GM18907 (cell line): ENCODE measurements around the gene TMEM190.
A peak's percentile ranks its signal among the peaks of the same experiment; 100 is the strongest.
"Not testable (repeated sequence)": the region's sequence is repeated elsewhere in the genome, so short reads cannot be mapped to it uniquely, and the experiment has no call there.

Source experiments
- ATAC-seq: cut with Tn5 transposase; IDR thresholded peaks from one replicate; pipeline ENCODE4 v1.9.1; 2021; ENCODE audit warnings: mild to moderate bottlenecking, moderate library complexity; ENCODE audit not compliant: unreplicated experiment

TMEM190 gene

DNA sequence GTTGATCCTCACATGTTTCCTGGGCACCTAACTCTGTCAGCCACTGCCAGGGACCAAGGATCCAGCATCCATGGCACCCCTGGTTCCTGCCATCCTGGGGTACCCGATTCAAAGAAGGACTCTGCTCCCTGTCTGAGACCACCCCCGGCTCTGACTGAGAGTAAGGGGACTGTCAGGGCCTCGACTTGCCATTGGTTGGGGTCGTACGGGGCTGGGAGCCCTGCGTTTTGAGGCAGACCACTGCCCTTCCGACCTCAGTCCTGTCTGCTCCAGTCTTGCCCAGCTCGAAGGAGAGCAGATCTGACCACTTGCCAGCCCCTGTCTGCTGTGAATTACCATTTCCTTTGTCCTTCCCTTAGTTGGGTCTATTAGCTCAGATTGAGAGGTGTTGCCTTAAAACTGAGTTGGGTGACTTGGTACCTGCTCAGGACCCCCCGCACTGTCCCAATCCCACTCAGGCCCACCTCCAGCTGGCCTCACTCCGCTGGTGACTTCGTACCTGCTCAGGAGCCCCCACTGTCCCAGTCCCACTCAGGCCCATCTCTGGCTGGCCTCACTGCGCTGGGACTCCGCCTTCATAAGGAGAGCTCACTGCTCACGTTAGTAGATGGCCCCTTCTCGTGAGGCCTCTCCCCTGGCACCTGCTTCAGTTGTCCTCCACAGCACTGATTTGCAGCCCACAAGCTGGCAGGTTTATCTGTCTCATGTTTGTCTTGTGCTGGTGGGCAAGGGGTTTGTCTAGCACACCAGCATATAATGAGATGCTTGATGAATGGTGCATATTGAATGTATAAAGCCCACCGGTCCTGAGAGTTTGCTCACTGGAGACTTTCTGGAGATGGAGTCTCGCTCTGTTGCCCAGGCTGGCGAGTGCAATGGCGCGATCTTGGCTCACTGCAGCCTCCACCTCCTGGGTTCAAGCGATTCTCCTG is 13.0 kb downstream of the TMEM190 start:
- no peak for ATAC-seq

DNA sequence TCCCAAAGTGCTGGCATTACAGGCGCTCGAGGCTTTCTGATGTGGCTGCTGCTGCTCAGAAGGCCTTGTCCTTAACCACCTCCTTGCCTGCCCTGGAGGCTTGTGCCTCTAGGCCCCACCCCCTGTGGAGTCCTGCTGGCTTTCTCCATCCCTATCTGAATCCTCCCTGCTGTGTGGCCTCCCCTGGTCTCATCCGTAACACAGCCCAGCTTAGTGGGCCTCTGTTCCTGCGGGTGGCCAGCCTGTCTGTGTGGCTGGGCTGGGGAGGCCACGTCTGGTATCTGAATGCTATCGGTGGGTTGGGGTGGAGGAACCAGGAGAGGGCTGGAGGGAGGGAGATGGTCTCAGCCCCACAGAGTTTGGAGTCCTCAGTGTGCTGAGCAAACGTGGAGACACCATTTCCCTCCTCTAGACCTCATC is 13.8 kb downstream of the TMEM190 start:
- ATAC-seq, result no peak

- no peak for ATAC-seq
These were observed 14.6 kb downstream of the TMEM190 start for GRCh38 chr19:55391191-55391670.

DNA sequence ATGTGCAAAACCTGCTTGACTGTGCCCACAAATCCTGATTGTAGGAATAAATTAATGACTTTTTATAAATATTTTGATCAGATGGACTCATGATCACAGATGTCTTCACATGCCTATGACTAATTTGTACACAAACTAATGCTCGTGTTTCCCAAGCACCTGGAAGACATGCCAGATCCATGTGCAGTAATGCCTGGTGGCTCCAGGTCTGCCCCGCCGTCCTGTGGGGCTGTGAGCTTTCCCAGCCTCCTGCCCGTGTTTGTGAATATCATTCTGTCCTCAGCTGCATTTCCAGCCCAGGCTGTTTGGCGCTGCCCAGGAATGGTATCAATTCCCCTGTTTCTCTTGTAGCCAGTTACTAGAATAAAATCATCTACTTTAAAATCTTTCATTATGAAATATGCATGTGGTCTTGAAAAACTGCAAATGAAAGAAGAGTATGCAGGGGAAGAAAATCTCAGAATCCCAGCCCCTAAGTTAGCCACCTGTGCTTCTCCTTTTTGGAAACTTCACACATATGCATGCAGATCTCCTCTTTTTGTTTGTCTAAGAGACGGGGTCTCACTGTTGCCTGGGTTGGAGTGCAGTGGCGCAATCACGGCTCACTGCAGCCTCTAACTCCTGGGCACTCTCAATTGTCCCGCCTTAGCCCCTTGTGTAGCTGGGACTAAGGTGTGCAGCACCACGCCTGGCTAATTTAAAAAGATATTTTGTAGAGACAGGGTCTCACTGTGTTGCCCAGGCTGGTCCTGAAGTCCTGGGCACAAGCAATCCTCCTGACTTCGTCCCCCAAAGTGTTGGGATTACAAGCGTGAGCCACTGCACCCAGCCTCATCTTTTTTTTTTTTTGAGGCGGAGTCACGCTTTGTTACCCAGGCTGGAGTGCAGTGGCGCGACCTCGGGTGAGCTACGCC is 15.3 kb downstream of the TMEM190 start:
- ATAC-seq, result no peak

GRCh38 chr19:55392820-55393761 is 16.5 kb downstream of the TMEM190 start:
- no peak for ATAC-seq

- ATAC-seq, result no peak
These were observed 21.7 kb downstream of the TMEM190 start for GRCh38 chr19:55398200-55398925.

GRCh38 chr19:55400281-55401087 is 23.9 kb downstream of the TMEM190 start:
- no peak for ATAC-seq

DNA sequence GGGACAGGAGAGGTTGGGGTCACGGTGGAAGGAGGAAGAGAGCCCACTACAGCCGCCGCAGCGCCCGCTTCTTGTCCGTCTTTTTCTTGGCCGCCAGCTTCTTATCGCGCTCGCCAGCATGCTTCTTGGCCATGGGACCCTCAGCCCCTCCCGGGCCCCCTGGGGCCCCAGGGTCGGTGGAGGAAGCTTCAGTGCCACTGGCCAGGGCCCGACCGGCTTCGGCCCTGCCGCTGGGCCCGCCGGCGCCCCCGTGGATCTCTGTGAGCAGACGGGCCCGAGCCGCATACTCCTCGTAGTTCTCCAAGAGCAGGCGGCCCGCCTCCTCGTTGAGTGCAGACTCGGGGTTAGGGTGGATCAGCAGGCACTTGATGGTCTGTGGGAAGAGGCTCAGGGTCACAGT is 24.8 kb downstream of the TMEM190 start:
- ATAC-seq, result not testable (repeated sequence)

DNA sequence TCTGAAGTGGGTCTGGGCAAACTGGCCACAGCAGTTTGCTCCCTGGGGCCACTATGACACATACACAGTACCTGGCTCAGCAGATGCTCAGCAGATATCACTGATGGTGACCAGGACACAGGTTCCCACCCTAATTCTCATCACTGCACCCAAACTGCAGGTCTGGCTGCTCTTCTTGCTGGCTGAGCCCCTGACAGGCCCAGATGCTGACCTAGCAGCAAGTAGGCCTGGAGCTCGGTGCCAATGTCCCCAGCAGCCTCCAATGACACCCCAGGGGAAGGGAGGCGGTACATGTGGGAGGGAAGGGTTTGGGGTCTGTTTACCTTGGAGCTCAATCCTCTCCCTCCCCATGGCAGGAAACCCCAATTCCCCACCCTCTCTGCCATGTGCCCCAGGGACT is 25.9 kb downstream of the TMEM190 start:
- ATAC-seq, result no peak

- no peak for ATAC-seq
These were observed 29.0 kb downstream of the TMEM190 start for GRCh38 chr19:55405638-55406037.

- no peak for ATAC-seq
These were observed 29.6 kb downstream of the TMEM190 start for GRCh38 chr19:55406091-55406825.

- no peak for ATAC-seq
These were observed 30.4 kb downstream of the TMEM190 start for GRCh38 chr19:55406826-55407549.

- peak; percentile 28 for ATAC-seq
These were observed 30.8 kb downstream of the TMEM190 start, which contains the start of gene UBE2S for GRCh38 chr19:55407550-55407799. UBE2S (minus strand) TSS chr19:55407788; CDS start chr19:55407589, 199 bp downstream.

DNA sequence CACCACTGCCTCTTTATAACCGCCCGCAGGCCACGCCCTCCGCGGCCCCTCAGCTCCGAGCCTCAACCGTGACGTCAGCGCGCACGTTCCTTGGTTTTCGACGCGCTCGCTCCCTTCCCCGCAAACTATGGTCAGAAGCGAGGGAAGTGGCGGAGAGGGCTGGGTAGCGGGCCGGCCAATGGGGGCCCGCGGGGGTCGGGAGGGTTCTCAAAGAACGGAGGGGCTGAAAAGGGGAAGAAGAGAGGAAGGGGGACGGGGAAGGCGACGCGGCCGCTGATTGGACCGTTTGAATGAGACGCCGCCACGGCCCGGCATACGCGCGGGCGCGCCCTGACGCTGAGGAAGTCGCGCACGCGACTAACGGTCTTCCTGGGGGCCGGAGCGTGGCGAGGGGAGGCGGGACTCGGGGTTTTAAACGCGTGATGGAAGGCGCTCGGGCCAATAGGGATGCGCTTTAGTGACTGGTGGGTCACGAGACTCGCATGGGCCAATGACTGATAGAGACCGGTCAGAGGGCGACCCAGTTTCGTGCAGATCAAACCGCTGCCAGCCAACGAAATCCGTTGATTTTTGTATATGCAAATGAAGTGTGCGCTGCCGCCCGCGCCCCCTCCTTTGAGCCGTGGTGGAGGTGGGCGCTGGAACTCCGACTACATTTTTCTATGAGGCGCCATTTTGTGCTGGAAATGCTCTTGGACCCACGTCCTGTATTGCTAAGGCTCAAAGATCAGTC is 31.3 kb downstream of the TMEM190 start:
- ATAC-seq, result peak; percentile 86

DNA sequence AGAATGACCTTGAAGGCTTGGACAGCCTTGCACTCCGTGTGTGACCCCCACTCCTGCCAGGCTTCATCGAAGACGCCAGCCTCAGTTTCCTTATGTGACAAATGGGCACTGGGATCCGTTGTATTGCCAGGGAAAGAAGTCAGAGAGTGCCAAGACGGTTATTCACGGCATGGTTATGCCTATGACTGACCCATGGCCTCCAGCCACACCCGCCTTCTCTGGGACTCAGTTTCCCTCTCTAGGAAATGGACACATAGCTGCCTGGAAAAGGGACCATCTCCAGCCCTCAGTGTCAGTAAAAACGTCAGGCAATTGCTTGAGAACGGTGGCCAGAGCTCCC is 31.9 kb downstream of the TMEM190 start:
- ATAC-seq, result no peak

GRCh38 chr19:55409179-55409578 is 32.6 kb downstream of the TMEM190 start:
- not testable (repeated sequence) for ATAC-seq

DNA sequence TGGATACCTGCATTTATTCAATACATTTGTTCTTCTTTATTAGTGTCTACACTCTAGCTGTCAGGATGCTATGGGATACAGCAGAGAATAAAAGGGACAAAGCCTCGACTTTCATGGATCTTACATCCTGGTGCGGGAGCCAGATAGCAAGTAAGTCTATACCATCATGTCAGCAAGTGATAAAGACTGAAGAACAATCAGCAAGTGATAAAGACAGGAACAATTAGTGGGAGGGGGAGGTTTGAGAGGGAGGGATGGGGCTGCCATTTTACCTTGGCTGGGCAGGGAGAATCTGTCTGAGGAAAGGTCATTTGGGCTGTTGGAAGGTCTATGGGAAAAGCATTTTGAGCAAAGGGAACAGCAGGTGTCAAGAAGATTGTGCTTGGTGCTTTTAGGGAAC is 33.5 kb downstream of the TMEM190 start:
- ATAC-seq, result no peak
